ENCODE measurements around the gene ISG20L2.

Gene ISG20L2

GRCh38 chr1:156690675-156691036 is 37.9 kb downstream of the ISG20L2 start:
- ATAC-seq, result no peak
- TF ChIP-seq ZFP30 (CRISPR knock-in tag; IDR thresholded peaks at IDR 0.05) (no peak), ZC3H10 (CRISPR knock-in tag; IDR thresholded peaks at IDR 0.05) (no peak), OSR1 (CRISPR knock-in tag; IDR thresholded peaks at IDR 0.05) (no peak), ESRRG (CRISPR knock-in tag; IDR thresholded peaks at IDR 0.05) (no peak), ZFP3 (CRISPR knock-in tag; IDR thresholded peaks at IDR 0.05) (no peak), PATZ1 (CRISPR knock-in tag; IDR thresholded peaks at IDR 0.05; ENCODE audit: borderline replicate concordance) (no peak), ZNF565 (CRISPR knock-in tag; conservative IDR thresholded peaks at IDR 0.05; ENCODE audit: low read depth) (no peak), TSHZ2 (CRISPR knock-in tag; IDR thresholded peaks at IDR 0.05) (no peak), ARNTL (CRISPR knock-in tag; IDR thresholded peaks at IDR 0.05; ENCODE audit: borderline replicate concordance, low read depth) (no peak), PPARA (CRISPR knock-in tag; IDR thresholded peaks at IDR 0.05; ENCODE audit: borderline replicate concordance) (no peak), ISL1 (CRISPR knock-in tag; IDR thresholded peaks at IDR 0.05) (no peak), SNAI2 (CRISPR knock-in tag; IDR thresholded peaks at IDR 0.05) (no peak), ZNF8 (CRISPR knock-in tag; IDR thresholded peaks at IDR 0.05) (no peak), GLIS3 (CRISPR knock-in tag; IDR thresholded peaks at IDR 0.05) (no peak)
- TF ChIP-seq, protein P1, sequence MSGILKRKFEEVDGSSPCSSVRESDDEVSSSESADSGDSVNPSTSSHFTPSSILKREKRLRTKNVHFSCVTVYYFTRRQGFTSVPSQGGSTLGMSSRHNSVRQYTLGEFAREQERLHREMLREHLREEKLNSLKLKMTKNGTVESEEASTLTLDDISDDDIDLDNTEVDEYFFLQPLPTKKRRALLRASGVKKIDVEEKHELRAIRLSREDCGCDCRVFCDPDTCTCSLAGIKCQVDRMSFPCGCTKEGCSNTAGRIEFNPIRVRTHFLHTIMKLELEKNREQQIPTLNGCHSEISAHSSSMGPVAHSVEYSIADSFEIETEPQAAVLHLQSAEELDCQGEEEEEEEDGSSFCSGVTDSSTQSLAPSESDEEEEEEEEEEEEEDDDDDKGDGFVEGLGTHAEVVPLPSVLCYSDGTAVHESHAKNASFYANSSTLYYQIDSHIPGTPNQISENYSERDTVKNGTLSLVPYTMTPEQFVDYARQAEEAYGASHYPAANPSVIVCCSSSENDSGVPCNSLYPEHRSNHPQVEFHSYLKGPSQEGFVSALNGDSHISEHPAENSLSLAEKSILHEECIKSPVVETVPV (CRISPR knock-in tag; IDR thresholded peaks at IDR 0.05), result no peak
- TF ChIP-seq, protein P2, sequence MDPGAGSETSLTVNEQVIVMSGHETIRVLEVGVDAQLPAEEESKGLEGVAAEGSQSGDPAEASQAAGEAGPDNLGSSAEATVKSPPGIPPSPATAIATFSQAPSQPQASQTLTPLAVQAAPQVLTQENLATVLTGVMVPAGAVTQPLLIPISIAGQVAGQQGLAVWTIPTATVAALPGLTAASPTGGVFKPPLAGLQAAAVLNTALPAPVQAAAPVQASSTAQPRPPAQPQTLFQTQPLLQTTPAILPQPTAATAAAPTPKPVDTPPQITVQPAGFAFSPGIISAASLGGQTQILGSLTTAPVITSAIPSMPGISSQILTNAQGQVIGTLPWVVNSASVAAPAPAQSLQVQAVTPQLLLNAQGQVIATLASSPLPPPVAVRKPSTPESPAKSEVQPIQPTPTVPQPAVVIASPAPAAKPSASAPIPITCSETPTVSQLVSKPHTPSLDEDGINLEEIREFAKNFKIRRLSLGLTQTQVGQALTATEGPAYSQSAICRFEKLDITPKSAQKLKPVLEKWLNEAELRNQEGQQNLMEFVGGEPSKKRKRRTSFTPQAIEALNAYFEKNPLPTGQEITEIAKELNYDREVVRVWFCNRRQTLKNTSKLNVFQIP (CRISPR knock-in tag; IDR thresholded peaks at IDR 0.05; ENCODE audit: borderline replicate concordance, low read depth), result no peak
- TF ChIP-seq, protein P3, sequence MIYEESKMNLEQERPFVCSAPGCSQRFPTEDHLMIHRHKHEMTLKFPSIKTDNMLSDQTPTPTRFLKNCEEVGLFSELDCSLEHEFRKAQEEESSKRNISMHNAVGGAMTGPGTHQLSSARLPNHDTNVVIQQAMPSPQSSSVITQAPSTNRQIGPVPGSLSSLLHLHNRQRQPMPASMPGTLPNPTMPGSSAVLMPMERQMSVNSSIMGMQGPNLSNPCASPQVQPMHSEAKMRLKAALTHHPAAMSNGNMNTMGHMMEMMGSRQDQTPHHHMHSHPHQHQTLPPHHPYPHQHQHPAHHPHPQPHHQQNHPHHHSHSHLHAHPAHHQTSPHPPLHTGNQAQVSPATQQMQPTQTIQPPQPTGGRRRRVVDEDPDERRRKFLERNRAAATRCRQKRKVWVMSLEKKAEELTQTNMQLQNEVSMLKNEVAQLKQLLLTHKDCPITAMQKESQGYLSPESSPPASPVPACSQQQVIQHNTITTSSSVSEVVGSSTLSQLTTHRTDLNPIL (CRISPR knock-in tag; IDR thresholded peaks at IDR 0.05; ENCODE audit: low read depth), result no peak

DNA sequence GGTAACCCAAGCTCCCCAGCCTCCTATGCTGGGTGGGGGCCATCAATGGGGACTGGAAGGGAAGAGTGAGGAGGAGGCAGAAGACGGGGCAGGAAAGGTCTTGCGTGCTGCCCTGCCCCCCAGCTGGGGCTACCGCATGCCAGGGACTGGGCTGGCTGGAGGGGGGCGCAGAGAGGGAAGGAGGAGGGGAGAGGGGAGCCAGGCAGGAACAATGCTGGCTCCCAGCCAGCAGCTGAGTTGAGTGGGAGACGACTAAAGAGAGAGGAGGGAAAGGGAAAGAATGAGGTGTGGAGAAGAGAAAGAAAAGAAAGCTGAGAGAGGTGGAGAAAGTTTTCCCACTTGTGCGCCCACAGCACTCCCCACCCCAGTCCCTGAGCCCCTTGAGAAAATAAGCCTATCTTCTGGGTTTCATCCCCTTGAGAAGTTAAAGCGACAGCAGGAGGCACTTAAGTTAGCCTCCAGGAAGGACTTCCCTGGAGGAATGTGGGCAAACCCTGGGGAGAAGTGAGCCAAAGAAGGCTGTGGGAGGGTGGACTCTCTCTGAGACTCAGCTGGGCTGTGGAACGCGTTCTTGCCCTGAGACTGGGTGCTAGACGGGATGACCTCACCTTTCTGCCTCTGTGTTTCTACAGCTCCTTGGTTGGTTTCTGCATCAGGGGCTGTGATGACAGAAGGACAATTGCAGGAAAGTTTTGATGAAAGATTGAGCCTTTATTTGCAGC is 38.5 kb downstream of the ISG20L2 start:
- no peak for ATAC-seq
- TF ChIP-seq, protein P1 (CRISPR knock-in tag; IDR thresholded peaks at IDR 0.05), result no peak
- TF ChIP-seq PATZ1 (CRISPR knock-in tag; IDR thresholded peaks at IDR 0.05; ENCODE audit: borderline replicate concordance) (peak; percentile 10; the same call in 1 of the 2 replicates), PPARA (CRISPR knock-in tag; IDR thresholded peaks at IDR 0.05; ENCODE audit: borderline replicate concordance) (no peak), ZC3H10 (CRISPR knock-in tag; IDR thresholded peaks at IDR 0.05) (no peak), ISL1 (CRISPR knock-in tag; IDR thresholded peaks at IDR 0.05) (no peak), CSDC2 (CRISPR knock-in tag; IDR thresholded peaks at IDR 0.05) (no peak)

Measured in SK-N-SH treated with all-trans-retinoic acid at 6 μM for 48 hours (cell line).